ENCODE data around the gene ADRB1.

ADRB1 gene

DNA sequence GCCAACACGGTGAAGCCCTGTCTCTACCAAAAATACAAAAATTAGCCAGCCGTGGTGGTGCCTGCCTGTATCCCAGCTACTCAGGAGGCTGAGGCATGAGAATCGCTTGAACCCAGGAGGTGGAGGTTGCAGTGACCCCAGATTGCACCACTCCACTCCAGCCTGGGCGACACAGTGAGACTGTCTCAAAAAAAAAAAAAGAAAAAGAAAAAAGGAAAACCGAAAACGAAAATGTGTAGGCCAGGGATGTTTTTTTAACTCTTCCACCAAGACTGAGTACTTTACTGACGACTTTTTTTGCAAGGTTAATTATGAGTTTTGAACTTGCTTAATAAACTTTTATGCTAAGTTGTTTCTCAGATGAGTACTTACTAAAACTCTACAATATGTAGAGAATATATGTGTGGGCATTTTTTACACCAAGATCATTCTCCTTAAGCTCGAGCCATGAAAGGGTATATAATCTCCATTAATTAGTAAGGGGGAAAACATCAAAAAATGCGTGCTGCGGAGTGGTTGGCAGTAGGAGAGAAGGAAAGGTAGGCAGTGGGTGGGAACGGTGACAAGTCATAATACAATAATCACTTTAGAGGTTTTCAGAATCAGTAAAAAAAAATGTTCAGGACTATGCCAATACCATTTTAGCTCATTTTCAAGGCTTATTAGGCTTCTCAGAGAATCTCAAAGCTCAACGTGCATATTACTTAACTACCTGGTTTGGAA, 8.6 kb upstream of the ADRB1 start:
- H3K4me3 ChIP-seq (ENCODE audit: low read depth, low read length): no peak overlapping the region
- TF ChIP-seq, protein P1, sequence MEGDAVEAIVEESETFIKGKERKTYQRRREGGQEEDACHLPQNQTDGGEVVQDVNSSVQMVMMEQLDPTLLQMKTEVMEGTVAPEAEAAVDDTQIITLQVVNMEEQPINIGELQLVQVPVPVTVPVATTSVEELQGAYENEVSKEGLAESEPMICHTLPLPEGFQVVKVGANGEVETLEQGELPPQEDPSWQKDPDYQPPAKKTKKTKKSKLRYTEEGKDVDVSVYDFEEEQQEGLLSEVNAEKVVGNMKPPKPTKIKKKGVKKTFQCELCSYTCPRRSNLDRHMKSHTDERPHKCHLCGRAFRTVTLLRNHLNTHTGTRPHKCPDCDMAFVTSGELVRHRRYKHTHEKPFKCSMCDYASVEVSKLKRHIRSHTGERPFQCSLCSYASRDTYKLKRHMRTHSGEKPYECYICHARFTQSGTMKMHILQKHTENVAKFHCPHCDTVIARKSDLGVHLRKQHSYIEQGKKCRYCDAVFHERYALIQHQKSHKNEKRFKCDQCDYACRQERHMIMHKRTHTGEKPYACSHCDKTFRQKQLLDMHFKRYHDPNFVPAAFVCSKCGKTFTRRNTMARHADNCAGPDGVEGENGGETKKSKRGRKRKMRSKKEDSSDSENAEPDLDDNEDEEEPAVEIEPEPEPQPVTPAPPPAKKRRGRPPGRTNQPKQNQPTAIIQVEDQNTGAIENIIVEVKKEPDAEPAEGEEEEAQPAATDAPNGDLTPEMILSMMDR (IDR thresholded peaks at IDR 0.05; ENCODE audit: low read depth, low read length): no peak

DNA sequence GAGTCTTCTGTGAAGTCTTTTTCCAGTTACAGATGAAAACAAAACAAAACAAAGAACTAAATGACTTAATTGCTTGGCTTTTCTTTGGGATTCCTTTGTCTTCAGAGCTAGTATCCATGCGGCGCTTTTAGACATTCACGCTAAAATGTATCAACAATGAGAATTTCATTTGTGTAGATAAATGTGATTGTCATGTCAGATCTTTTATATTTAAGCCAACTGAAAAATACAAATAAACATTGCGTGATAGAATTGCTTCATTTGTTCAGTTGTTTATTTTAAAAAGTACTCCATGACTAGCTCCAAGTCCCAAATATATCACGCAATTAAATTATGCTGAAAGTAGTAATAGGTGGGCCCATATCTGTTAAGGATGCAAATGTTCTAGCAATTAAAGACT, 7.9 kb upstream of the ADRB1 start:
- no peak overlapping the region for H3K4me3 ChIP-seq (ENCODE audit: low read depth, low read length)
- TF ChIP-seq, protein P1 (IDR thresholded peaks at IDR 0.05; ENCODE audit: low read depth, low read length): no peak

DNA sequence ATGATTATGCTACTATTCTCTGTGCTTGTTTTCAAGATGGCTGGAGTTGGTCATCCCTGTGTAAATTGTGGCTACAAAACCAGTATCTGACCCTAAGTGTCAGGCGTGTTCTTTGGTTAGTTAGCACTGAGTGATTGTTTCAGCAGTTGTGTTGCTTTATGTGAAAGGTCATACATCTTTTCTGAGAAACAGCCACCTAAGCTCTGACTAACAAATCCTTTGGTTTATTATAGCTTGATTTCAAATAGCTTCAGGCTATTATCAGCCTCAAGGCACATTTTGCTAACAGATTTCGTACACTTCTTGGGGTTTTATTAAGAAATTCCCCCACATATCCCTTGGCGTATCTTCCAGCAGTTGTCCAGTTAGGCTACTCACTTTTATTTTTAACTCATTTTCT, 4.8 kb upstream of the ADRB1 start:
- TF ChIP-seq, protein P1 (IDR thresholded peaks at IDR 0.05; ENCODE audit: low read depth, low read length): no peak
- H3K4me3 ChIP-seq (ENCODE audit: low read depth, low read length): no peak overlapping the region

DNA sequence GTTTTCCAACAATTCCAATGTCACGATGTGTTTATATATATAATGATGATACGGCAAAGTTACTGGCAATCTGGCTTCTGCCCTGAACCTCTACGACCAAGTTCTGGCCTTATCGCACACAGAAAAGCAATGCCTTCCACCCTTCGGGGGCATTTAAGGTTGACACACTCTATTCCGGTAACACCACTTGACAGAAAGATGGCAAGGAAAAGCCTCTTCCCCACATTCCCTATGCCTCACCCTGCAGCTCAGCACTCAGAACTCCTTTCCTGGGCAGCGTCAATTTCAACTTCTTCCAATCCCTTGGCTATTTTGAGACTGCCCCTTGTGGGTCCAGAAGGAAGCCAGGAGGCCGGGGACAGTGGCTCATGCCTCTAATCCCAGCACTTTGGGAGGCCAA, 2.5 kb upstream of the ADRB1 start:
- TF ChIP-seq, protein P1 (IDR thresholded peaks at IDR 0.05; ENCODE audit: low read depth, low read length): no peak
- no peak overlapping the region for H3K4me3 ChIP-seq (ENCODE audit: low read depth, low read length)

DNA sequence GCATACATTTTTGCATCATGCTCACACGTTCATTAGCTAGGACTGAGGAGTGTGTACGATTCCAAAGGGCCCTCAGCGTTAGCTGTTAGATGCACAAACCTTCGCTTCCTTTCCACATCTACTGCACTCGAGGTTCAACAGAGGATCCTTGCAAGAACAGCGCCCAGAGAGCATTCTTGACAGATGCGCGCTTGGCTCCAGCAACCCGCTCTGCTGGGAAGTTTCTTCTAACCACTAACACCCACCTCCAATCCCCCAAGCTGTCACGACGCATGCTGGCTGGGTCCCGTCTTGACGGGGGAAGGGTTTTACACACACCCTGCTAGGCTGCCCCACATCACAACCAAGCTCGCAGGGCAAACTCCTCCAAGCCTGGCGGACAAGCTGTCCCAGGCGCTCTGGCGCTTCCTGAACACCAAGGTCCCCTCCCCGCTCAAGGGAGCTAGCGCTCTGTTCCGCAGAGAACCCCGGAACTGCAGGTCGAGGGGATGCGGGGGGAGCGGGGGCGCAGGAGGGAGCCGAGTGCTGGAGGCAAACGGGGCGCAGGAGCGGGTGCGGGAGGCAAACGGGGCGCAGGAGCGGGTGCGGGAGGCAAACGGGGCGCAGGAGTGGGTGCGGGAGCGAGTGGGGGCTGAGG, 653 bp upstream of the ADRB1 start:
- no peak overlapping the region for H3K4me3 ChIP-seq (ENCODE audit: low read depth, low read length)
- TF ChIP-seq, protein P1 (IDR thresholded peaks at IDR 0.05; ENCODE audit: low read depth, low read length): no peak

DNA sequence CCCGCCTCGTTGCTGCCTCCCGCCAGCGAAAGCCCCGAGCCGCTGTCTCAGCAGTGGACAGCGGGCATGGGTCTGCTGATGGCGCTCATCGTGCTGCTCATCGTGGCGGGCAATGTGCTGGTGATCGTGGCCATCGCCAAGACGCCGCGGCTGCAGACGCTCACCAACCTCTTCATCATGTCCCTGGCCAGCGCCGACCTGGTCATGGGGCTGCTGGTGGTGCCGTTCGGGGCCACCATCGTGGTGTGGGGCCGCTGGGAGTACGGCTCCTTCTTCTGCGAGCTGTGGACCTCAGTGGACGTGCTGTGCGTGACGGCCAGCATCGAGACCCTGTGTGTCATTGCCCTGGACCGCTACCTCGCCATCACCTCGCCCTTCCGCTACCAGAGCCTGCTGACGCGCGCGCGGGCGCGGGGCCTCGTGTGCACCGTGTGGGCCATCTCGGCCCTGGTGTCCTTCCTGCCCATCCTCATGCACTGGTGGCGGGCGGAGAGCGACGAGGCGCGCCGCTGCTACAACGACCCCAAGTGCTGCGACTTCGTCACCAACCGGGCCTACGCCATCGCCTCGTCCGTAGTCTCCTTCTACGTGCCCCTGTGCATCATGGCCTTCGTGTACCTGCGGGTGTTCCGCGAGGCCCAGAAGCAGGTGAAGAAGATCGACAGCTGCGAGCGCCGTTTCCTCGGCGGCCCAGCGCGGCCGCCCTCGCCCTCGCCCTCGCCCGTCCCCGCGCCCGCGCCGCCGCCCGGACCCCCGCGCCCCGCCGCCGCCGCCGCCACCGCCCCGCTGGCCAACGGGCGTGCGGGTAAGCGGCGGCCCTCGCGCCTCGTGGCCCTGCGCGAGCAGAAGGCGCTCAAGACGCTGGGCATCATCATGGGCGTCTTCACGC, 825 bp downstream of the ADRB1 start:
- TF ChIP-seq, protein P1 (IDR thresholded peaks at IDR 0.05; ENCODE audit: low read depth, low read length): no peak
- no peak overlapping the region for H3K4me3 ChIP-seq (ENCODE audit: low read depth, low read length)
